HFFc6 (cell line): Measurements from ENCODE around the gene IRF5. TPM values are rescaled to one million over a fixed set of nuclear protein-coding genes. Genes with fewer than 3 reads are reported as not detected.
A peak's percentile ranks its signal among the peaks of the same experiment; 100 is the strongest.

Source experiments
- DNase-seq: peaks from one replicate; pipeline ENCODE4 v3.0.0-alpha.2; 2018
- H3K27ac Mint-ChIP-seq: 2 replicates; pipeline ENCODE4 v1.8.0; 2020; ENCODE audit warnings: mild to moderate bottlenecking, mixed read lengths
- H3K27me3 Mint-ChIP-seq: 2 replicates; pipeline ENCODE4 v1.8.0; 2021; ENCODE audit warnings: mild to moderate bottlenecking, moderate library complexity, mixed read lengths; ENCODE audit not compliant: insufficient read depth
- H3K36me3 Mint-ChIP-seq: 2 replicates; pipeline ENCODE4 v1.8.0; 2021; ENCODE audit warnings: low read depth, mixed read lengths
- H3K4me1 Mint-ChIP-seq: 2 replicates; pipeline ENCODE4 v1.8.0; 2020; ENCODE audit warnings: low read depth, mixed read lengths
- H3K4me3 Mint-ChIP-seq: 2 replicates; pipeline ENCODE4 v1.8.0; 2020; ENCODE audit warnings: mild to moderate bottlenecking, moderate library complexity, mixed read lengths
- H3K9me3 Mint-ChIP-seq: 2 replicates; pipeline ENCODE4 v1.8.0; 2020; ENCODE audit warnings: mild to moderate bottlenecking, mixed read lengths
- total RNA-seq, 6 experiments: library from RNA; stranded (reverse); fragmentation: NEBNext Ultra II Directional; extraction: Animal tissue kit (Norgen Biotek cat#: 25700); gene quantifications; 2 replicates in 1 of 6; 3 replicates in 5 of 6; pipeline ENCODE4 v1.2.3, GENCODE V29; 2021
- TF ChIP-seq, protein P1 (sequence below): fragments of 200-600 bp; sonication (generic); IDR thresholded peaks from 2 replicates; pipeline ENCODE4 v1.5.0; 2021; ENCODE audit warnings: antibody characterized with exemption, mild to moderate bottlenecking

IRF5 gene
- total RNA-seq, 6 experiments from 2014 or later = 0.09 TPM; not detected in 5

DNA sequence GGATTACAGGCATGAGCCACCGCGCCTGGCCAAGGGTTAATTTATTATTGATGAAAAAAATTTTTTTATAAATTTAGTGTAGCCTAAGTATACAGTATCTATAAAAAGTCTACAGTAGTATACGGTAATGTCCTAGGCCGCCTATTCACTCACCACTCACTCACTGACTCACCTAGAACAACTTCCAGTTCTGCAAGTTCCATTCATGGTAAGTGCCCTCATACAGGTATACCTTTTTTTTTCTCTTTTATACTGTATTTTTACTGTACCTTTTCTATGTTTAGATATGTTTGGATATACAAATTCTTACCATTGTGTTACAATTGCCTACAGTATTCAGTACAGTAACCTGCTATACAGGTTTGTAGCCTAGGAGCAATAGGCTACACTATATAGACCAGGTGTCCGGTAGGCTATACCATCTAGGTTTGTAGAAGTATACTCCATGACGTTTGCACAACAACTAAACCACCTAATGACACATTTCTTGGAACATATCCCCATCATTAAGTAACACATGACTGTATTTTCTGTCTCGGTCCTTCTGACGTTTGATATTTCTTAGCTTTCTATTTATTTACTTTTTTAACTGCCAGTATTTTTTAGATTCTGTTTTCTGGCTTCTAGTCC lies 23.4 kb downstream of the IRF5 start:
- Mint-ChIP-seq H3K36me3 (peaks cover 32% of the 10 kb centered on the region), H3K27me3 (peaks cover 2% of the 10 kb centered on the region; the same call in 1 of the 2 replicates), H3K9me3 (no peaks in the 10 kb centered on the region), H3K27ac (no peak overlapping the region), H3K4me3 (no peak overlapping the region), H3K4me1 (peaks cover 17% of the 10 kb centered on the region)
- TF ChIP-seq, protein P1, sequence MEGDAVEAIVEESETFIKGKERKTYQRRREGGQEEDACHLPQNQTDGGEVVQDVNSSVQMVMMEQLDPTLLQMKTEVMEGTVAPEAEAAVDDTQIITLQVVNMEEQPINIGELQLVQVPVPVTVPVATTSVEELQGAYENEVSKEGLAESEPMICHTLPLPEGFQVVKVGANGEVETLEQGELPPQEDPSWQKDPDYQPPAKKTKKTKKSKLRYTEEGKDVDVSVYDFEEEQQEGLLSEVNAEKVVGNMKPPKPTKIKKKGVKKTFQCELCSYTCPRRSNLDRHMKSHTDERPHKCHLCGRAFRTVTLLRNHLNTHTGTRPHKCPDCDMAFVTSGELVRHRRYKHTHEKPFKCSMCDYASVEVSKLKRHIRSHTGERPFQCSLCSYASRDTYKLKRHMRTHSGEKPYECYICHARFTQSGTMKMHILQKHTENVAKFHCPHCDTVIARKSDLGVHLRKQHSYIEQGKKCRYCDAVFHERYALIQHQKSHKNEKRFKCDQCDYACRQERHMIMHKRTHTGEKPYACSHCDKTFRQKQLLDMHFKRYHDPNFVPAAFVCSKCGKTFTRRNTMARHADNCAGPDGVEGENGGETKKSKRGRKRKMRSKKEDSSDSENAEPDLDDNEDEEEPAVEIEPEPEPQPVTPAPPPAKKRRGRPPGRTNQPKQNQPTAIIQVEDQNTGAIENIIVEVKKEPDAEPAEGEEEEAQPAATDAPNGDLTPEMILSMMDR = no peak
- no peak for DNase-seq

DNA sequence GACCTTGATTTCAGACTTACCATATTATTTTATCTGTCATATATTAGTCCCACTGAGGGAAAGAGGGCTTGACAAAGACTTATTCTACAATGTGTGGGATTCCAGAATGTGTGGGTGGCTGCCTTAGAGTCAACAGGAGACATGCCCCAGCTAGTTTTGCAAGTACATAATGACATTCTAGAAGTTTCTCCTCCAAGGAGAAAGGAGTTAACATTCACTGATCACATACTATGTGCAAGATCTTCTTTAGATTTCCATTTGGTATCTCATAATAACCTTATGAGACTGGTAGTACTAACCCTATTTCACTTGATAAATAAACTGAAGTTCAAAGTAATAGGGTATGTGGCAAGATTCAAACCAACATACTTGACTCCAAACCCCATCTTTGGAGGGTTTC lies 25.2 kb downstream of the IRF5 start:
- no peak for DNase-seq
- peaks cover 34% of the 10 kb centered on the region for H3K36me3 Mint-ChIP-seq
- peaks cover 17% of the 10 kb centered on the region for H3K4me1 Mint-ChIP-seq
- TF ChIP-seq, protein P1 = no peak
- H3K27me3 Mint-ChIP-seq = peaks cover 2% of the 10 kb centered on the region; the same call in 1 of the 2 replicates
- no peaks in the 10 kb centered on the region for H3K9me3 Mint-ChIP-seq
- H3K27ac Mint-ChIP-seq = no peak overlapping the region
- no peak overlapping the region for H3K4me3 Mint-ChIP-seq

DNA sequence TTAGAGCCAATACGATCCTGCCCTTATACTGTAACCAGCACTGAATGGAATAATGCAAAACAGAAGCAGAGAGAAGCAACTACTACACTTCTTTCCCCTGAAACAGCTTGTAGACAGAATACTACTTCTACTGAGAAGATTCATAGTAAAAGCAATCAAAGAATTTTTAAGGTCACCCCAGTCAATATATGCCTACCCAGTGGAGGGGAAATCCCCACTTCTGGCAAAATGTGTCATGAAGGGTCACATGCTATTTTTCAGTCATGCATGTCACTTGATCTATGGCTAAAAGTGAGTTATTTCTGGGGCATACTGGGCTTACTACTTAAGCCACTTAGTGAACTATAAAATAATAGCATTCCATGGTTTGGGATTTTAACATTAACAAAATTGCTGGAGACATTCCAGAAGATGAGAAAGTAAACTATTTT lies 25.6 kb downstream of the IRF5 start:
- TF ChIP-seq, protein P1 = no peak
- H3K4me1 Mint-ChIP-seq = peaks cover 17% of the 10 kb centered on the region
- no peaks in the 10 kb centered on the region for H3K9me3 Mint-ChIP-seq
- peaks cover 2% of the 10 kb centered on the region; the same call in 1 of the 2 replicates for H3K27me3 Mint-ChIP-seq
- H3K36me3 Mint-ChIP-seq = peaks cover 34% of the 10 kb centered on the region
- no peak overlapping the region for H3K27ac Mint-ChIP-seq
- DNase-seq = no peak
- no peak overlapping the region for H3K4me3 Mint-ChIP-seq

DNA sequence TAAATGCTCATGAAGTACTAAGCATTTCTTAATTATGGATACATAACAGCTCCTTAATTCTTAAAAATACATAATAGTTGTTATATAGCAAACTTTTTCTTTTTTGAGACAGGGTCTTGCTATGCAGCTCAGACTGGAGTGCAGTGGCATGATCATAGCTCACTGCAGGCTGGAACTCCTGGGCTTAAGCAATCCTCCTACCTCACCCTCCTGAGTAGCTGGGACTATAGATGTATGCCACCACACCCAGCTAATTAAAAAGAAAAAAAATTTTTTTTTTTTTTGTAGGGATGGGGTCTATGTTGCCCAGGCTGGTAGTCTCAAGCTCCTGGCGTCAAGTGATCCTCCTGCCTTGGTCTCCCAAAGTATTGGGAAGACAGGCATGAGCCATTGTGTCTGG lies 30.9 kb downstream of the IRF5 start:
- Mint-ChIP-seq H3K27ac (no peak overlapping the region), H3K36me3 (peaks cover 43% of the 10 kb centered on the region), H3K27me3 (peaks cover 2% of the 10 kb centered on the region), H3K4me1 (peaks cover 3% of the 10 kb centered on the region), H3K4me3 (no peak overlapping the region), H3K9me3 (no peaks in the 10 kb centered on the region)
- no peak for DNase-seq
- TF ChIP-seq, protein P1 = no peak

DNA sequence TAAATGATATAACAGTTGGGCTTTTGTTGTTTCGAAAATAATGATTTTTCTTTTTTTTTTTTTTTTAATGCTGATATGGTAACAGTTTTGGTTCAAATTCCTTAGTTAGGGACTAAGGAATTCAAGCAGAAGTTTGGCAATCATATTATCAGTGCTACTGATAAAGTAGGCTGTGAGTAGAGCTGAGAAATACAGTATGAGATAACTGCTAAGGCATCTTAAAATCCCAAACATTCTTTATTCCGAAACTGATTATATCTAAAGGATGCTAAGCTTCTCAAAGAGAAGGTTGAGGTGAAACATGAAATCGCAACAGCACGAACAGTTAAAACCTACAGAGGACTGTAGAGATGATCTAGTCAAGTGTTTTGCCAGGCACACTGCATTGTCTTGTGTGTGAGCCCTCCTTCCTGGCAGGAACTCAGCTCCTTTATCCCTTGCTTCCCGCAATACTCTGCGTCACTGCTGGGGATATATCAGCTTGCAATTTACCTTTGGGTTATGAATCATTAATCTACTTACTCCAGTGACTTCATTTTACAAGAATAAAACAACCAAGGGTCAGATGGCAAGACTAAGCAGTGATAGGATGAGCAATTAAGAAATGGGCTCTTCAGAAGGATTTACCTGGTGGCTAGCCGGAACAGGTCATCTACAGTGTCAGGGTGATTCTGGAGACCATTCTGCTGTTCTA lies 36.7 kb downstream of the IRF5 start:
- Mint-ChIP-seq H3K9me3 (no peaks in the 10 kb centered on the region), H3K36me3 (peaks cover 43% of the 10 kb centered on the region), H3K27ac (peak overlapping the region; percentile 70), H3K4me1 (peaks cover 7% of the 10 kb centered on the region; the same call in 1 of the 2 replicates), H3K27me3 (no peaks in the 10 kb centered on the region; the same call in 1 of the 2 replicates), H3K4me3 (no peak overlapping the region)
- DNase-seq = peak; percentile 79
- TF ChIP-seq, protein P1 = no peak
